ENCODE data around the gene MARCHF5. TPM values are rescaled to one million over a fixed set of nuclear protein-coding genes. Genes with fewer than 3 reads are reported as not detected.

MARCHF5 gene
- total RNA-seq, 1 experiment from 2014 or later = 17.6 TPM

- Histone ChIP-seq H2BK12ac (ENCODE audit: insufficient read length, low read depth, low read length) (no peak overlapping the region), H3K27me3 (ENCODE audit: insufficient read depth, low read length) (no peaks in the 10 kb centered on the region), H3K23ac (ENCODE audit: insufficient read length, low read depth, low read length) (no peak overlapping the region), H4K5ac (ENCODE audit: insufficient read length, low read depth, low read length) (no peak overlapping the region), H3K4me2 (ENCODE audit: insufficient read depth, insufficient read length, low read length) (no peak overlapping the region), H2BK15ac (ENCODE audit: low read depth, low read length) (no peak overlapping the region), H3K4ac (ENCODE audit: low read depth, low read length) (no peak overlapping the region), H3K23me2 (ENCODE audit: insufficient read length, low read depth, low read length, poor library complexity, severe bottlenecking) (no peaks in the 10 kb centered on the region), H2BK5ac (ENCODE audit: insufficient read length, low read length) (no peak overlapping the region), H3K14ac (ENCODE audit: insufficient read depth, low read length) (no peak overlapping the region), H4K91ac (ENCODE audit: insufficient read length, low read depth, low read length) (no peak overlapping the region), H3K9ac (ENCODE audit: extremely low read depth, insufficient read length, low read length) (no peak overlapping the region), H4K8ac (replicated peaks; ENCODE audit: insufficient read length, low read depth, low read length) (no peak overlapping the region), H3K9me3 (ENCODE audit: control insufficient read depth, low read depth, low read length) (no peaks in the 10 kb centered on the region), H3K79me1 (ENCODE audit: insufficient read depth, low read depth, low read length, poor library complexity, severe bottlenecking) (no peaks in the 10 kb centered on the region), H4K20me1 (ENCODE audit: control insufficient read depth, insufficient read depth, insufficient read length) (no peaks in the 10 kb centered on the region), H2AFZ (ENCODE audit: low read length) (no peak overlapping the region), H3K18ac (ENCODE audit: insufficient read length, low read depth, low read length) (no peak overlapping the region), H3K4me1 (ENCODE audit: insufficient read depth, low read length) (no peaks in the 10 kb centered on the region), H2BK20ac (ENCODE audit: low read depth, low read length, poor library complexity, severe bottlenecking) (no peak overlapping the region), H3K79me2 (ENCODE audit: insufficient read depth, low read length) (no peaks in the 10 kb centered on the region), H2BK120ac (ENCODE audit: low read depth, low read length, poor library complexity, severe bottlenecking) (no peak overlapping the region), H2AK5ac (ENCODE audit: insufficient read length, low read length) (no peak overlapping the region), H3T11ph (ENCODE audit: low read length) (no peak overlapping the region), H3K27ac (ENCODE audit: insufficient read length, low read depth, low read length) (no peak overlapping the region), H3K56ac (ENCODE audit: insufficient read length, low read depth, low read length) (no peak overlapping the region)
- peaks cover 4 to 6% of the 10 kb centered on the region in 2 experiments; a peak in 2 of 5 replicates for H3K9me3 Mint-ChIP-seq
- DNase-seq = no peak
- WGBS (ENCODE audit: extremely low coverage, insufficient read length, low lambda C conversion rate) = no CpG with 5 or more reads among the region's 4 CpGs
- H3K4me1 Mint-ChIP-seq = no peaks in the 10 kb centered on the region
- no peaks in the 10 kb centered on the region; a peak in 1 of 7 replicates for H3K36me3 Mint-ChIP-seq (ENCODE audit: insufficient read depth in 1 of 3, low read depth in 3 of 3)
- H3K4me3 Mint-ChIP-seq = no peak overlapping the region
- H3K27me3 Mint-ChIP-seq (ENCODE audit: low read depth) = peaks cover 3% of the 10 kb centered on the region
- peak overlapping the region in 1 of 3 experiments; percentile 28; a peak in 1 of 7 replicates for H3K27ac Mint-ChIP-seq
- no peak for TF ChIP-seq CTCF (conservative IDR thresholded peaks at IDR 0.05)
Observed at GRCh38 chr10:92363498-92363897, 72.5 kb downstream of the MARCHF5 start.

All from H9 (cell line).